Limb (tissue), 2 donors: ENCODE results near the gene KLF12.

Source experiments
- DNase-seq, 2 donors: peaks; one replicate each; pipeline ENCODE4 v3.0.0-alpha.2; 2016; ENCODE audit errors: extremely low spot score in 2 of 2

Gene KLF12

DNA sequence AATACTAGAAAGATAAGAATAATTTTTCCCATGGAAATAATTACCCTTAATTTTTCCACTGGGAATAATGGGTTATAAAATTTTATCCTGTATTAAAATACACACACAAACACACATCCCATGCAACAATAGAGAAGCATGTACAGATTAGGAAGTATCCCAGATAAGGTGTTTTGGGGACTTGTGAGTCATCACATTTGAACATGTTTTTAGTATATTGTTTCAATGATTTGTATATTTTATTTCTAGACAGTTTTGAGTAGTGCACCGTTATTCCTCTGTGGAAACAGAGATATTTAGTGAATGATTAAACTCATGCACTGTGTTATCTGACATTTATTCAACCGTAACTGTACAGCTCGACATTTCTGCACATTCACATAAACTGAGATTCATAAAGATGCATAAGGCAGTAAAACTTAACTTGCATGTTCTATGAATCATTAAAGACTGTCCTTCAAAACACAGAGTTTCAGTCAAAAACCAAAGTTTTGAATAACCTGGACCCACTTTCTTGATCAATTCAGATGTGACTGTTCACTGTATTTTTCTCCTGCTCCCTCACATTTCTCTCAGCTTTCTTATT, 30.1 kb downstream of the KLF12 start:
- no peak for DNase-seq

DNA sequence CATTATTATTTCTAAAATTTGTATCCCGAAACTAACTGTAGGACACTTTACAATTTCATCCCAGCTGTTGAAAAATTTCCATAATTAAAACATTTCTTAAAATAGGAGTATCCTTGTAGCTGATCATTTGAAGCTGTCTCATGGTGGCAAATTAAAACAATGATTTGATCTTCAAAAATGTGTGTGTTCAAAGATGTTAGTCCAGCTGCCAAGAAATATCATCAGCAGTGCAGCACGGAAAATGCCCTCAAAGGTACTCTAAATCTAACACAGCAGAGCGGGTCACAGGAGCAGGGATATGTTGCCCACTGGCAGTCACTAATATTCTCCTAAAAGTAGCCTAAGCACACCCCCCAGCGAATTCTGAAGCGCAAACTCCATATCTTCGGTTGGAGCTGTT, 31.0 kb downstream of the KLF12 start:
- no peak for DNase-seq

DNA sequence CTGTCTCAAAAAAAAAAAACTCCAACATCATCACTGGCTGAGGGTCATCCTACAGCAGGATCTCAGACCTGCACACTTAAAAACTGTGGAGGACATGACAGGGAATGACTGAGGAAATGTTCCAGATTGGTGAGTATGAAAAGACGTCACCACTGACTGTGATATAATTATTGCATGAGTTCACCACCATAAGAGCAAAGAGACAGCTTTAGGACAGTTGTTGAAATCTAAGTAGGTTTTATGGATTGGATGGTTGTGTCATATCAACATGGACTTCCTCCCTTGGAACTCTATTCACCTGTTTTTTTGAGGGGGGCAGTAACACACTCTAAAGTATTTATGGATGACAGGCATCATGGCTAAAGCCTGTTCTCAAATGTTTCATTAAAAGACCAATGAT, 31.5 kb downstream of the KLF12 start:
- no peak for DNase-seq

DNA sequence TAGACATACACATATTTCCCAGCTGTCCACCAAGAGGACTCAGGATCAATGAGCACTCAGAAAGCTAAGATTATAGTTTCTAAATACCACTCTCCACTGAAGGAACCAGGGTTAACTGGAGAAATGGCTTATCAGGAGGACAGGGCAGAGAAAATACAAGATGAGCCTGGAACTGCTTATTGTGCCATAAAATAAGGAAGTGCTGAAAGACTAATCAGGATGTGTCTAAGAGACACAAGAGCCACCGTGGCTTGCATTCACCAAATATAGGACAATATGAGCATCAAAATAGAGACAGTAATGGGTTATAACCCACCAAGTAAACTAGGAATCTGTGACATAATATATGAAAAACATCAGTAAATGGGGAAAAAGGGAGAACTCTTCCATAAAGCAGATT, 32.8 kb downstream of the KLF12 start:
- DNase-seq = no peak

DNA sequence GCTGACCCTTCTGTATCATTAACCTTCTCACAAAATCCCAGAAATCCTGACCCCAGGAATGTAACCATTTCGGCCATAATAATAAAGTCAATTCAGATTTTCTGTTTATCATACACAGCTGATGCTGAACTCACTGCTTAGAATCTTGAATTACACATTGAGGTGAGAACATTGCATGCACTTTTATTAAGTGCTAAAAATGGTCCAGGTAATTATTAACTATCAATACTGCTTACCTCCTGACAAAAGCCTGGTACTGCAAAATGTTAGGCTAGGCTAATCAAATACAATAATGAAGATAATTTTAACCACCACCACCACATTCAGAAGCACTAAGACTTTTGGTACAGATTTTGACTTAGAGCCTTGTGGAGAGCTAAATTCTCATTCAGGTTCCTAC, 36.1 kb downstream of the KLF12 start:
- no peak for DNase-seq

DNA sequence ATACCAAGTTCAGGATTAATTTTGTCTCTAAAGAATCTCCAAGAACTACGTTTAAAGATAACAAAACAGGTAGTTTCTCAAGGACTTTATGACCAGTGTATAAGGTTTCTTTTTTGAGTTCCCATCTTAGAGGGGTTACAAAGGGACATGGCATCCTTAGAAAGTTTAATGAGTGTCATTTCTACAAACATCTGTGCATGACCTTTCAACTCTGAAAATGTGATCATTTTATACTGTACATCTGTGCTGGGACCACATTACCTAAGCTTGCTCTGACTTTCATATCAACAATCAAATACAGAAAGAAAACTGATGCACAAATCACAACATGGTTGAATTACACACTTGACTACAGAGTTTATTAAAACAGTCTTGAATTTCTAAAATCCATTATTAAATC, 37.1 kb downstream of the KLF12 start:
- DNase-seq = no peak

DNA sequence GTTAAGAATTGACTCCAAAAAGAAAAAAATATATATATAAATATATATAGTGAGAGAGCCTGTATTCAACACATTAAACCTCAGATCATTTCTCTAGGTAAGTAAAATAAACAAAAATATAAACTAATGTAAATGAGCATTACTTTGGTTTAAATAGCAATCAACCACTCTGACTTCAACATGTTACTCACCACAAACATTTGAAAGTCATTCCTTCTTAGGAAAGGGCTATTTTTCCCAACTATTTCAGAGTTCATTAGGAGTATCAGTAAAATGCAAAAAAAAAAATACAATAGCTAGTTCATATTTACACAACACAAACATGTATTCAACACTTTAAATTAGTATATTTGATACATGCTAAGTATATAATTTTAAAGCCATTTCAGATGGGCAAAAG, 40.5 kb downstream of the KLF12 start:
- no peak for DNase-seq

DNA sequence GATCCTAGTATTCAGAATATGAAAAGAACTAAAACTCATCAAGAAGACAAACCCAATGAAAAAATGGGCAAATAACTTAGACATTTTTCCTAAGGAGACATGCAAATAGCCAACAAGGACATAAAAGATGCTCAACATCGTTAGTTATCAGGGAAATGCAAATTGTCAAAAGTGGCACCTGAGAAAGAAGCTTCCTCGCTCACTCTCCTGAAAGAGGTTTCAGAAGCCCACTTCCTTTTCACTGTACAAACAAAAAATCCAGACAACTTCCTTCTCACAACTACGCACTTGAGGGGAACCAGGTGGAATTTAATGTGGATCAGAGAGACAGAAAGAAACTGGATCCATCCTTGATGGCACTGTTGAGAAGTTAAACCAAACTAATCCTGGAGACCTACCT, 41.5 kb downstream of the KLF12 start:
- DNase-seq = no peak

DNA sequence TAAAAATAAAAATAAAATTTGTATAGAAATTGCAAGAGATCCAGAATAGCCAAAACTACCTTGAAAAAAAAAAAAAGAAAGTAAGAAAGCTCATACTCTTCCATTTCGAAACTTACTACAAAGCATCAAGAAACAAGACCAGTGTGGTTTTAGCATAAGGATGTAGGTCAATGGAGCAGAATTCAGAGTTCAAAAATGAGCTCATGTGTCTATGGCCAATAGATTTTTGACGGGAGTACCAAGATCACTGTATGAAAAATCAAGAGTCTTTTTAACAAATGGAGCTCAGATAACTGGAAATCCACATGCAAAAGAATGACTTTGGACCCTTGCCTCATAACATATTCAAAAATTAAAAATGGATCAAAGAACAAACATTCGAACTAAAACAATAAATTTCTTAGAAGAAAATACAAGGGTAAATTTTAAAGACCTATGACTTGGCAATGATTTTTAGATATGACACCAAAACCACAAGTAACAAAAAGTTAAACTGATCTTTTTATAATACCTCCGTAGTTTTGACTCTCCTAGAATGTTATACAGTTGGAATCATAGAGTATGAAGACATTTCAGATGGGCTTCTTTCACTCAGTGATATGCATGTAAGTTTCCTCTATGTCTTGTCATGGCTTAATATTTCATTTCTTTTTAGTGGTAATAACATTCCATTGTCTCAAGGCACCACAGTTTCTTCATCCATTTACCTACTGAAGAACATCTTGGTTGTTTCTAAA, 43.2 kb downstream of the KLF12 start:
- no peak for DNase-seq

DNA sequence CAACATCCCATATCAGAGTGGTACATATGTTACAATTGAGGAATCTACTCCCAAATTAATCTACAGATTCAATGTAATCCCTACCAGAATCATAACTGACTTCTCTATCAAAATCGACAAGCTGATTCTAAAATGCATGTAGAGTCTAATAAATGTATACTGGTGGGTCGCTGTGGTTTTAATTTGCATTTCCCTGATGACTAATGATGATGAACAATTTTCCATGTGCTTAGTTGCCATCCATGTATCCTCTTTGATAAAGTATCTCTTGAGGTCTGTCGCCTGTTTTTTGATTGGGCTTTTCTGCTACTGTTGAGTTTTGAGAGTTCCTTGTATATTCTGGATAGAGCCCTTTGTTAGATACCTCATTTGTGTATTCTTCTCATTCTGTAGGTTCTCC, 43.8 kb downstream of the KLF12 start:
- DNase-seq = no peak

DNA sequence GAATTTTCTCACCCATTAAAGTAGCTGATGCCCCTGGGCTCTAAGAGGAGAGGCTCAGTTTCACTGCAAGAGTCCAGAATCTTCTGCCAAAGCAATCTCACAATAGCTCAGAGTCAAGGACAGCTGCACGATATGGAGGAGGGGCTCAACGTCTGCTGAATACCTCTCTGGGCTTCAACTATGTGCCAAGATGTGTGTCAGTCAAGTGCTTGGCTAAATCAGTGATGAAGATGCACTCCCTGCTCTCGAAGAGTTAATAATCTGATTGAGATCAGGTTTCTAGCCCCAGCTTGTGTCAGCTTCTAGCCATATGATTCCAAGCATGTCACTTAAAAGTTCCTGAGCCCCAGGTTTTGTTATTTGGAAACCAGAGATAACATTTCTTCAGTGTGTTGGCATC, 46.8 kb downstream of the KLF12 start:
- DNase-seq = no peak
